ENCODE data around the gene HECW1.
A peak's percentile ranks its signal among the peaks of the same experiment; 100 is the strongest.

The HECW1 gene

GRCh38 chr7:43265139-43265538, 152.7 kb downstream of the HECW1 start:
- DNase-seq (ENCODE audit: low read depth): no peak

GRCh38 chr7:43273939-43274719, 161.7 kb downstream of the HECW1 start:
- no peak for DNase-seq (ENCODE audit: low read depth)

GRCh38 chr7:43274752-43275151, 162.3 kb downstream of the HECW1 start:
- DNase-seq (ENCODE audit: low read depth): no peak

GRCh38 chr7:43276547-43276946, 164.1 kb downstream of the HECW1 start:
- DNase-seq (ENCODE audit: low read depth): no peak

- no peak for DNase-seq (ENCODE audit: low read depth)
These were observed 165.7 kb downstream of the HECW1 start for GRCh38 chr7:43278088-43278644.

- no peak for DNase-seq (ENCODE audit: low read depth)
These were observed 168.8 kb downstream of the HECW1 start for GRCh38 chr7:43281268-43281667.

GRCh38 chr7:43283706-43284105, 171.3 kb downstream of the HECW1 start:
- DNase-seq (ENCODE audit: low read depth): no peak

GRCh38 chr7:43289826-43290225, 177.4 kb downstream of the HECW1 start:
- no peak for DNase-seq (ENCODE audit: low read depth)

- DNase-seq (ENCODE audit: low read depth): no peak
These were observed 178.5 kb downstream of the HECW1 start for GRCh38 chr7:43290978-43291377.

GRCh38 chr7:43291789-43292188, 179.3 kb downstream of the HECW1 start:
- DNase-seq (ENCODE audit: low read depth): no peak

GRCh38 chr7:43292384-43292783, 179.9 kb downstream of the HECW1 start:
- DNase-seq (ENCODE audit: low read depth): no peak

- peak; percentile 60 for DNase-seq (ENCODE audit: low read depth)
These were observed 181.7 kb downstream of the HECW1 start for GRCh38 chr7:43294080-43294630.

GRCh38 chr7:43295429-43295828, 183.0 kb downstream of the HECW1 start:
- DNase-seq (ENCODE audit: low read depth): no peak

GRCh38 chr7:43296306-43296705, 183.9 kb downstream of the HECW1 start:
- DNase-seq (ENCODE audit: low read depth): no peak

GRCh38 chr7:43298617-43299016, 186.2 kb downstream of the HECW1 start:
- DNase-seq (ENCODE audit: low read depth): no peak

- no peak for DNase-seq (ENCODE audit: low read depth)
These were observed 187.7 kb downstream of the HECW1 start for GRCh38 chr7:43300121-43300520.

- DNase-seq (ENCODE audit: low read depth): no peak
These were observed 189.8 kb downstream of the HECW1 start for GRCh38 chr7:43302211-43302711.

GRCh38 chr7:43302773-43303460, 190.5 kb downstream of the HECW1 start:
- no peak for DNase-seq (ENCODE audit: low read depth)

- DNase-seq (ENCODE audit: low read depth): no peak
These were observed 191.3 kb downstream of the HECW1 start for GRCh38 chr7:43303740-43304241.

- DNase-seq (ENCODE audit: low read depth): no peak
These were observed 194.0 kb downstream of the HECW1 start for GRCh38 chr7:43306404-43306803.

- no peak for DNase-seq (ENCODE audit: low read depth)
These were observed 195.1 kb downstream of the HECW1 start for GRCh38 chr7:43307522-43307921.

GRCh38 chr7:43308913-43309705, 196.7 kb downstream of the HECW1 start:
- DNase-seq (ENCODE audit: low read depth): no peak
